Coronary artery (tissue), 2 donors: Measurements from ENCODE around the gene WASL.

Experiments used
- DNase-seq: peaks from one replicate; pipeline ENCODE4 v3.0.0-alpha.2; 2017; ENCODE audit warnings: low spot score
- H3K27ac ChIP-seq, 2 donors: fragments of 200-600 bp; sonication (generic); one replicate each; pipeline ENCODE4 v1.5.1; 2016 to 2019
- H3K4me3 ChIP-seq: fragments of 200-600 bp; sonication (generic); 2 replicates; pipeline ENCODE4 v1.5.1; 2016; ENCODE audit warnings: mild to moderate bottlenecking, moderate library complexity
- TF ChIP-seq, protein P1 (sequence below): fragments of 200-600 bp; sonication (generic); IDR thresholded peaks from one replicate; pipeline ENCODE4 v1.5.1; 2019; ENCODE audit warnings: antibody characterized with exemption

Gene WASL

DNA sequence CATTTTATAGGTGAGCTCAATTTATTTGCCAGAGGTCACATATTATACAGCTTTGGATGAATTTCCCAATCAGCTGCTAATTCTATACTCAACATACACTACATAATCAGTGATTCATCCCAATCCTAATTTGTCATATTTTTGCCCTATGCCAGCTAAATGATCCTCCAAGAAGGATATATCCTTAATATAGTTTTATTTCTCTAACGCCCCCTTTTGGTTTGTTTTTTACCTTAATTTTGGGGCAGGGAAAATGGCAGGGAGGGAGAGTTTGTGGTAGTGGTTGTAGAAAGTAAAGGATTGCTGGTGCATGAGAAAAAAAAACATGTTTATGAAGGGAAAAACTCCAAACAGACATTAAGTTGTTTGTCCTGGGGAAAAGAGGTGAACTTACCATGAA lies 31.9 kb downstream of the WASL start:
- Histone ChIP-seq H3K4me3 (no peak overlapping the region), H3K27ac (no peak overlapping the region)
- no peak for DNase-seq
- TF ChIP-seq, protein P1, sequence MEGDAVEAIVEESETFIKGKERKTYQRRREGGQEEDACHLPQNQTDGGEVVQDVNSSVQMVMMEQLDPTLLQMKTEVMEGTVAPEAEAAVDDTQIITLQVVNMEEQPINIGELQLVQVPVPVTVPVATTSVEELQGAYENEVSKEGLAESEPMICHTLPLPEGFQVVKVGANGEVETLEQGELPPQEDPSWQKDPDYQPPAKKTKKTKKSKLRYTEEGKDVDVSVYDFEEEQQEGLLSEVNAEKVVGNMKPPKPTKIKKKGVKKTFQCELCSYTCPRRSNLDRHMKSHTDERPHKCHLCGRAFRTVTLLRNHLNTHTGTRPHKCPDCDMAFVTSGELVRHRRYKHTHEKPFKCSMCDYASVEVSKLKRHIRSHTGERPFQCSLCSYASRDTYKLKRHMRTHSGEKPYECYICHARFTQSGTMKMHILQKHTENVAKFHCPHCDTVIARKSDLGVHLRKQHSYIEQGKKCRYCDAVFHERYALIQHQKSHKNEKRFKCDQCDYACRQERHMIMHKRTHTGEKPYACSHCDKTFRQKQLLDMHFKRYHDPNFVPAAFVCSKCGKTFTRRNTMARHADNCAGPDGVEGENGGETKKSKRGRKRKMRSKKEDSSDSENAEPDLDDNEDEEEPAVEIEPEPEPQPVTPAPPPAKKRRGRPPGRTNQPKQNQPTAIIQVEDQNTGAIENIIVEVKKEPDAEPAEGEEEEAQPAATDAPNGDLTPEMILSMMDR, result no peak

DNA sequence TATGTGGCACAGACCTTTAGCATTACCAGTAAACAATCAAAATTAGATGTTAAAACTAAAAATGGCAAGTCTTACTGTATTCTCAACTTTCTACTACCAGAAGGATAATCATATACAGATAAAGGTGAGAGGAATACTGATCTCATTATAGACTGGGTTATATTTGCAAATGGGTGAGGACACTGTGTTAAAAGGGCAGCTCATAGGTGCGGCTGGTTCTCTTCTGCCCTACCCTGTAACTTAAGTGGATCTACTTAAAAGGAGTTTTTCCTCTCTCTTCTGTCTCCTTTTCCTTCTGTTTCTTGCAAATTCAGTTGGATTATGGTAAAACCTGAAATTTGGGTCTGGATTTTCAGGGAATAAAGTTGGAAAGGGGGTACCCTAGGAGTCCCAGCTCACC lies 33.0 kb downstream of the WASL start:
- TF ChIP-seq, protein P1, result no peak
- H3K27ac ChIP-seq, result no peak overlapping the region
- no peak for DNase-seq
- no peak overlapping the region for H3K4me3 ChIP-seq

DNA sequence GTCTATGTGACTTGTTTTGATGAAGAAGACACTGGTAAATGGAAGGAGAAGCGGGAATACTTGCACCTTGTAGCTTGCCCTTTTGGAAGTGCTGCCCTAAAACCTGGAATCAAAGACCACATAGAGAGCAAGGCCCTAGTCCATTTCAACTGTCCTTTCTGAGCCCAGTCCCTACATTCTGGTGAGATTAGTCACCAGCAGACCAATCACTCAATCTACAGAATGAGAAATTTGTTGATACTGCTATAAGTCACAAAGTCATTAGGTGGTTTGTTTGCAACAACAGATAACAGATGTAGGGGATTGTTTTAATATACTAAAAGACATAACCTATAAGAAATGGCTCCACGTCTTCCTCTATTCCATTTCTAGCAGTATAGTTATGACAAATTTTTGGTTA lies 33.6 kb downstream of the WASL start:
- H3K27ac ChIP-seq, result no peak overlapping the region
- no peak for DNase-seq
- no peak overlapping the region for H3K4me3 ChIP-seq
- TF ChIP-seq, protein P1, result no peak

DNA sequence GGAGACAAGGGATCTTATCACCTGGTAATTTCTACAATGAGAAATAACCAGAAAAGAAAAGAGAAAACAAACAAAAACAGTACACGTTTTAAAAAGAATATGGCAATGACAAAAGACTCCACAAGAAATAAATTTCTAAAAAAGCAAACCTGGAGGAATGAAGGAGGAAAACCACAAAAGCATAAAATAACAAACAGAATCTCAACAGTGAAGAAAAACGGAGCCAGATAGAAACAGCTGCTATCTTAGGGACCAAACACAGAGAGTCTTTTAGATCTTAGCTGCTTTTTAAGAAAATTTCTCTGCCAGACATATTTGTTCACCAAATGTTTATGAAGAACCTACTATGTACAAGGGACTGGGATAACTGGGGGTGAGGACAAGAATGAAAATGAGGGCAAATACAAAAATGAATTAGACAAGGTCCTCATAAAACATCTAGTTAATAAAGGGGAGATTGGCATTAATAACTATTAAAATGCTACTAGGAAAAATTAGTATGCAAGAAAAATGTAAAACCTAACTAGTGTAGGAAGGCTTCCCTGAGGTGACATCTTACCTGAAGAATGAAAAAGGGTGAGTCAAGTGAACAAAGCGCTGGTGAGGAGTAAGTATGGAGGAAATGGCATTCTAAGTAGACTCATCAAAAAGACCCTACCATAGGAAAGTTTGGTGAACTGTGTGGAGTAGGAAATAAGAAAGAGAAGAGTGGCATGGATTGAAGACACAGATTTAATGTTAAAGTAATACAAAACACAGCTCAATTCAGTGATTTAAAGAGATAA lies 34.3 kb downstream of the WASL start:
- H3K27ac ChIP-seq, result no peak overlapping the region
- DNase-seq, result no peak
- TF ChIP-seq, protein P1, result no peak
- no peak overlapping the region for H3K4me3 ChIP-seq

DNA sequence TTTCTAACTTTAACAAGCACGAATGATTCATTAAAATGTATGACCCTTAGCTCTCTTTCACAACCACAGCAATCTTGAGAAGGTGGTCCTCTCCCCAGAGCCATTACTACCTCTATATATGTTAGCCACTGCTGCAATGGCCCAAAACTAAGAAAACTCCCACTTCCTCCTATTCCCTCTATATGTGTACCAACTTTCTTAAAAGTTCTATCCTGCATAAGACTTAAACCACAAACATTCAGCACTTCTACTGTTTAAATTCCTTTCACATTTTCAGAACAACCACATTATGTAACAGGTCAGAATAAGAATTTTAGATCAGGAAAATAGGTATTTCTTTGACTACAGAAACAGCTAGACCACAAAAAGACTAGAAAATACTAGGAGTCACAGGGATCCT lies 36.2 kb downstream of the WASL start:
- TF ChIP-seq, protein P1, result no peak
- no peak for DNase-seq
- Histone ChIP-seq H3K4me3 (no peak overlapping the region), H3K27ac (no peak overlapping the region)

DNA sequence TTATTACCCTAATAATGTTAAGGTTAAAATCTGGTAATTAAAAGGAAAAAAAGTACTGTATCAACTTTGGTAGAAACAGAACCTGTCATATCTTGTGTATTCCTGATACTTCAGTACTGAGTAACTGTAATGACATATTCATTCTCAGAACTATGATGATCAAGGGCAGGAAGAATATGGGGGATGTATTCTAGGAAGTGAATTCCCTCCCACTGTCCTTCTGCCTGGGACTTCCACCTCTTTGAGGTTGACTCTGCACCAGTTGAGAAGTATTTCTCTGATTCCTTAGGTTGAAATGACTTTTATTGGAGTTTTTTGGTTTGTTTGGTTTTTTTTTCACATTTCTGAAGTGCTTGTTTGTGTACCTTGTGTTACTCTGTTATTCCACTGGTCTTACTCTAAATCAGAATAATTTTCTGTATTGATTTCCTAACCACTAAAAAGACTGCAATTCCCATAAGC lies 36.9 kb downstream of the WASL start:
- no peak overlapping the region for H3K4me3 ChIP-seq
- TF ChIP-seq, protein P1, result no peak
- no peak overlapping the region for H3K27ac ChIP-seq
- DNase-seq, result no peak

DNA sequence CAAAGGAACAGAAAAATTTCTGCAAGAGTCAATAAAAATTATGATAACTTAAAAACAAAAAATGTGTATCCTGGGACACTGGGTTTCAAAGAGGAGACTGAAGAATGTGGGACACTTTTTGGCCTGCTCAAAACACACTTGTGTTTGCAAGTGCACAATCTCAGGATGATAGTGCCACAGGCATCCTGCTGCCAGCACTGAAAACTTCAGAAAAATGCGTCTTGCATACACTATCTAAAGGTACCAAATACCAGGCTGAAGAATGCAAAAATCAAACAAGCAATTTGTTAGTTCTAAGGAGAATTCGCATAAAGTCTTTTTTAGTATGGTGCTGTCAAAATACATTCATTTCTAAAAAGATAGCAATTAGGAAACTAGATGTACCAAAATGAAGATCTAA lies 38.1 kb downstream of the WASL start:
- H3K27ac ChIP-seq, result no peak overlapping the region
- DNase-seq, result no peak
- TF ChIP-seq, protein P1, result no peak
- H3K4me3 ChIP-seq, result no peak overlapping the region
